ENCODE results near the gene BACH2.
"Not testable (repeated sequence)": the region's sequence is repeated elsewhere in the genome, so short reads cannot be mapped to it uniquely, and the experiment has no call there.

The BACH2 gene

GRCh38 chr6:90131614-90132423, 164.8 kb downstream of the BACH2 start:
- peak in 16 of 56 donors; percentile 1 to 65 (median 16) for DNase-seq

GRCh38 chr6:90131125-90131524, 165.5 kb downstream of the BACH2 start:
- no peak for DNase-seq

GRCh38 chr6:90128687-90129086, 168.0 kb downstream of the BACH2 start:
- not testable (repeated sequence) for DNase-seq

DNA sequence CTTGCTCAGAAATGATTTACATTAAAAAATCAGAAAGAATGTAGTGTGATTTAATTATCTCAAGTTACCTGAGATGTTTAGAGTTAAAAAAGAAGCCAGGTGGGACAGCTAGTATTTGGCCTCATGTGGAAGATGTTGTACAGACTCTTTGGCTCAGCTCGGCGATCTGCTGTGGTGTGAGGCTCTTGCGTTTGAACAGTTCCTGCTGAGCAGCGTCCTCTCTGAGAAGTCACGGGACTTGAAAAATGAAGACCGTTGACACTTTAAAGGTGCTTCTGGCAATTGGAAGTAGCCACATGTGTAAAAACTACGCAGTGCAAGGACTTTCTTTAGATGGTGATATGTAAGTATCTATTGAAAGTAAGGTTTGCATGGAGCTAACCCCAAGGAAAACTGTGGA, 169.0 kb downstream of the BACH2 start:
- no peak for DNase-seq

GRCh38 chr6:90126839-90127238, 169.8 kb downstream of the BACH2 start:
- no peak for DNase-seq

- DNase-seq: no peak
Measured at GRCh38 chr6:90126181-90126580, 170.5 kb downstream of the BACH2 start.

- no peak for DNase-seq
Measured at GRCh38 chr6:90124874-90125510, 171.7 kb downstream of the BACH2 start.

GRCh38 chr6:90123831-90124230, 172.8 kb downstream of the BACH2 start:
- DNase-seq: no peak

DNA sequence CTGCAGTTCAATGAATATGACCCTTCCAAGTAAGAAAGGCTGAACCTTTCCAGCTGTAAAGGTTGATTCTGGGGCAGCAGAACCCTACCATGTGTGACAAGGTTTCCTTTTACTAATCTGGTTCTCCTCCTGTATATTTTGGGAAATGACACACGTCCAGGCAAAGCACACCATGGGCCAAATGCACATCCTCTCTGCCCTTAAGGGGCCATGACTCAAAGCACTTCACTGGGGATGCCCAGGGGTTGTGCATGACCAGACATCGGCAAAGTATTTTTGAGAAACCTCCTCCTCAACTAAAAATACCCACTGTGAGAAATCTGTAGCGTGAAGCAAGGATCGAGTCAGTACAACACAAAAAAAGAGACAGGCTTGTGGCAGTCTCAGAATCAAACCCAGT, 174.7 kb downstream of the BACH2 start:
- no peak for DNase-seq

GRCh38 chr6:90120327-90120726, 176.3 kb downstream of the BACH2 start:
- DNase-seq: no peak

DNA sequence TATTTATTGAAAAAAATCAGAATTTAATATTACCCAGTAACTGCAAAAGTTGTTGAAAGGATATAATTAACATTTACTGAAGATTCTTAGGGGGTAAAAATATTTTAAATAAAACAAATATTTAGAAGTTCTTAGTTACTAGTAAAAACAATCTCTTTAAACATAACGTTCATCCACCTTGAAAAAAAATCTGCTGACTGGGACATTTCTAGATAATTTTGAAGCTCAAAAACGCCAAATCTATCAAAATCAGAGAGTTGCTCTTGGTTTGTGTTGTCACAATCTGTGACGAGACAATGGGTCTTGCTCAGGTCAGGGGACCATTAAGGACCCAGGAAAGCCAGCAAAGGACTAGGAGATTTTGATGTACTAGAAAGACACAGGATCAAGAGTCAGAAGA, 177.0 kb downstream of the BACH2 start:
- no peak for DNase-seq

- DNase-seq: no peak
Measured at GRCh38 chr6:90118581-90118980, 178.1 kb downstream of the BACH2 start.

DNA sequence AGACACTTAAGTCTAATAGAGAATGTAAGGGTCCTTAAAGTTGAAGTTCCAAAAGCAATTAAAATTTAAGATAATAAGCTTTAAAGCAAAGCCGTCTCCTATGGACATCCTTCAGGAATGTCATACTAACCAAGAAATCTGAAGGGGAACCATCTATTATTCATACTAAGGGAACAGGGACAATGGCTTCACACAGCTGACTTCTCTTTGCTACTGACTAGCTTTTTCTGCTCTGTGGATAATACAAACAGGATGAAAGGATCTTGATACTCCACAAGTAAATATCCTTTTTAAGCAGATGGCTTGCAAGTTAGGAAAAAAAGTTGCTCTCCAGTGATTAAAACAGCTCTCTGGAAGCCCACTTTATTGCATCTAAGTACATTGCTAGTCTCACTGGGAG, 178.6 kb downstream of the BACH2 start:
- no peak for DNase-seq

DNA sequence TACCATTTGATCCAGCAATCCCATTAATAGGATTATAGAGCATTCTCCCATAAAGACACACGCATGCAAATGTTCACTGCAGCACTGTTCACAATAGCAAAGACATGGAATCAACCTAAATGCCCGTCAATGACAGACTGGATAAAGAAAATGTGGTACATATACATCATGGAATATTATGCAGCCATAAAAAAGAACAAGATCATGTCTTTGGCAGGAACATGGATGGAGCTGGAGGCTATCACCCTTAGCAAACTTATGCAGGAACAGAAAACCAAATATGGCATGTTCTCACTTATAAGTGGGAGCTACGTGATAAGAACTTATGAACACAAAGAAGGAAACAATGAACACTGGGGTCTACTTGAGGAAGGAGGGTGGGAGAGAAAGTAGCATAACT, 180.5 kb downstream of the BACH2 start:
- not testable (repeated sequence) for DNase-seq

GRCh38 chr6:90113389-90113788, 183.3 kb downstream of the BACH2 start:
- no peak for DNase-seq

GRCh38 chr6:90111387-90111786, 185.3 kb downstream of the BACH2 start:
- DNase-seq: no peak

- DNase-seq: no peak
Measured at GRCh38 chr6:90110971-90111370, 185.7 kb downstream of the BACH2 start.

GRCh38 chr6:90109141-90109540, 187.5 kb downstream of the BACH2 start:
- no peak for DNase-seq

- no peak for DNase-seq
Measured at GRCh38 chr6:90107771-90108282, 188.8 kb downstream of the BACH2 start.

- no peak for DNase-seq
Measured at GRCh38 chr6:90107371-90107770, 189.3 kb downstream of the BACH2 start.

DNA sequence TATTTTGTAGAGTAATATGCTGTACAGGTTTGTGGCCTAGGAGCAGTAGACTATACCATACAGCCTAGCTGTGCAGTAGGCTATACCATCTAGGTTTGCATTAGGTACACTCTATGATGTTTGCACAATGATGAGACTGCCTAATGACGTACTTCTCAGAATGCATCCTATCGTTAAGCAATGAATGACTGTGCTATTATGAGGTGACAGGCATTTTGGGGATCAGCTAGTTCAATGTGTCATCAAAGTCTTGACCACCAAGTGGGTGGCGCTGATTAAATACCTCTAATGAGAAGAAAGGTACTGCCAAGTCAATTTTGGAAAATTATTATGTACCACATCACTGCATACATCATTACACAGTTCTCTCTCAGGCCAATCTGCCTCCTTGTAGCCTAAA, 190.2 kb downstream of the BACH2 start:
- DNase-seq: no peak

DNA sequence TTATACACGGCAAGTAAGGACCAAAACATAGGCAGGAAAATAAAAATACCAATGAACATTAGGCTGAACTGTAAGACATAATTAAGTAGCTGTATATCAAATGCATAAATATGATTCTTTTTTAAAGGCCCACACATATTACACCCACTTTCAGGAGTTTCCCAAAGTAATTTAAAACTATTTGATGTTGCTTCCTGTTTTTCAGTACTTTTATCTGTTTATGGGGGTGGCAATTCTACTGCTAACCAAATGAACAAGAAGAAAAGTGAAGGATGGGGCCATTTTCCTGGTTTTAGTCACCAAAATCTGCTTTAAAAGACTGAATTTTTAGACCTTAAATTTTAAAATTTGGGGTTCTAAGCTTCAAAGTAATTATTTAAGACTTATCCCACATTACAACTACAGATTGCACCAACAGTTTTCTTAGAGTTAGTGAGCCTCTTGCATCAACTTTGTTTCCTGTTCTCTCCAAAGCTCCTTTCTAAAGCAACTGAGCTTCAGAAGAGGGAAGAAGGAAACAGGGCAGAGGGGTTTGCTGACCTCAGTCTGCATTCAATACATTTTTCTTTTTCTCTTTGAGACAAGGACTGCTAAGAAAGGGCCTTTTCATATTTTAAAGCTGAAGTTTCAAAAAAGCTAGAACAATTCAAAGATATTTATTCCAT, 191.0 kb downstream of the BACH2 start:
- no peak for DNase-seq

Data from amygdala (tissue), 56 donors.